Colonic mucosa (tissue), 4 donors: ENCODE data around the gene GPR161. TPM values are rescaled to one million over a fixed set of nuclear protein-coding genes. Genes with fewer than 3 reads are reported as not detected.
A peak's percentile ranks its signal among the peaks of the same experiment; 100 is the strongest.

Experiments used
- DNase-seq: peaks from one replicate; pipeline ENCODE4 v3.0.0-alpha.2; 2020
- H3K27ac ChIP-seq: fragments of 200-600 bp; one replicate; pipeline ENCODE4 v1.8.0; 2021
- H3K27me3 ChIP-seq: fragments of 200-600 bp; one replicate; pipeline ENCODE4 v1.8.0; 2021
- H3K36me3 ChIP-seq: fragments of 200-600 bp; one replicate; pipeline ENCODE4 v1.8.0; 2021
- H3K4me1 ChIP-seq: fragments of 200-600 bp; one replicate; pipeline ENCODE4 v1.8.0; 2021; ENCODE audit warnings: mild to moderate bottlenecking
- H3K4me3 ChIP-seq: fragments of 200-600 bp; one replicate; pipeline ENCODE4 v1.8.0; 2021
- H3K9ac ChIP-seq, 2 donors: one replicate each; pipeline ENCODE4 v1.7.0; 2013; ENCODE audit warnings: control low read depth in 2 of 2, low read depth in 2 of 2, low read length in 2 of 2
- H3K9me3 ChIP-seq: fragments of 200-600 bp; one replicate; pipeline ENCODE4 v1.8.0; 2021
- intact Hi-C: fragments of 100-400 bp; cut with DNase I; formaldehyde crosslinking; loops from one replicate; pipeline ENCODE4 v1.14.1; 2022
- total RNA-seq, 2 donors: library from RNA; stranded (reverse); fragmentation: NEBNext Ultra II Directional in 1 of 2; extraction: Animal tissue kit (Norgen Biotek cat#: 25700) in 1 of 2; gene quantifications; one replicate each; pipeline ENCODE4 v1.2.1, GENCODE V29; 2021
- TF ChIP-seq, protein P1 (sequence below): fragments of 200-600 bp; IDR thresholded peaks from one replicate; pipeline ENCODE4 v1.8.0; 2022; ENCODE audit warnings: antibody characterized with exemption, mild to moderate bottlenecking
- donor health status: healthy.
- donor health status: DM: no; HTN: no; CAD: no.
- donor health status: DM: no; HTN: no; CAD: no.

Gene GPR161
- total RNA-seq, 2 donors from 2014 or later: 2.5 to 3.2 TPM

DNA sequence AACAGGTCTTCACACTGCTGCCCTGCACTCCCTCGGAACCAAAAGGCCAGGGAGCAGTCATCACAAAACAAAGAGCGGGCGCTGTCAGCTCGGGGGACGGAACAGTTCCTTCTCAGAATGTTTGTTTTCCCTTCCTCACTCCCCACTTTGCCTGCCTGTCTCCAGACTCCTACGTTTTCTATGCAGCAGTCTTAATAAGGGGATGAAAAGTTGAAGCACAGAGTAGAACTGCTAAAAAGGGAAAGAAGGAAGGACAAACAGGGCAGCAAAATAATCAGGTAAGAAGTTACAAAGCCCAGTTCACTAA lies 738 bp upstream of the GPR161 start:
- TF ChIP-seq, protein P1, sequence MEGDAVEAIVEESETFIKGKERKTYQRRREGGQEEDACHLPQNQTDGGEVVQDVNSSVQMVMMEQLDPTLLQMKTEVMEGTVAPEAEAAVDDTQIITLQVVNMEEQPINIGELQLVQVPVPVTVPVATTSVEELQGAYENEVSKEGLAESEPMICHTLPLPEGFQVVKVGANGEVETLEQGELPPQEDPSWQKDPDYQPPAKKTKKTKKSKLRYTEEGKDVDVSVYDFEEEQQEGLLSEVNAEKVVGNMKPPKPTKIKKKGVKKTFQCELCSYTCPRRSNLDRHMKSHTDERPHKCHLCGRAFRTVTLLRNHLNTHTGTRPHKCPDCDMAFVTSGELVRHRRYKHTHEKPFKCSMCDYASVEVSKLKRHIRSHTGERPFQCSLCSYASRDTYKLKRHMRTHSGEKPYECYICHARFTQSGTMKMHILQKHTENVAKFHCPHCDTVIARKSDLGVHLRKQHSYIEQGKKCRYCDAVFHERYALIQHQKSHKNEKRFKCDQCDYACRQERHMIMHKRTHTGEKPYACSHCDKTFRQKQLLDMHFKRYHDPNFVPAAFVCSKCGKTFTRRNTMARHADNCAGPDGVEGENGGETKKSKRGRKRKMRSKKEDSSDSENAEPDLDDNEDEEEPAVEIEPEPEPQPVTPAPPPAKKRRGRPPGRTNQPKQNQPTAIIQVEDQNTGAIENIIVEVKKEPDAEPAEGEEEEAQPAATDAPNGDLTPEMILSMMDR: no peak
- Histone ChIP-seq H3K9me3 (no peaks in the 10 kb centered on the region), H3K36me3 (no peaks in the 10 kb centered on the region), H3K4me1 (peaks cover 6% of the 10 kb centered on the region), H3K27me3 (no peaks in the 10 kb centered on the region), H3K9ac (peak overlapping the region; percentile 33 to 69), H3K4me3 (peak overlapping the region; percentile 26), H3K27ac (peak overlapping the region; percentile 34)
- intact Hi-C loops: loop anchor here (5.0 kb wide), 1 partner anchor 45 kb away; no protein-coding TSS in a partner anchor
- DNase-seq: no peak

DNA sequence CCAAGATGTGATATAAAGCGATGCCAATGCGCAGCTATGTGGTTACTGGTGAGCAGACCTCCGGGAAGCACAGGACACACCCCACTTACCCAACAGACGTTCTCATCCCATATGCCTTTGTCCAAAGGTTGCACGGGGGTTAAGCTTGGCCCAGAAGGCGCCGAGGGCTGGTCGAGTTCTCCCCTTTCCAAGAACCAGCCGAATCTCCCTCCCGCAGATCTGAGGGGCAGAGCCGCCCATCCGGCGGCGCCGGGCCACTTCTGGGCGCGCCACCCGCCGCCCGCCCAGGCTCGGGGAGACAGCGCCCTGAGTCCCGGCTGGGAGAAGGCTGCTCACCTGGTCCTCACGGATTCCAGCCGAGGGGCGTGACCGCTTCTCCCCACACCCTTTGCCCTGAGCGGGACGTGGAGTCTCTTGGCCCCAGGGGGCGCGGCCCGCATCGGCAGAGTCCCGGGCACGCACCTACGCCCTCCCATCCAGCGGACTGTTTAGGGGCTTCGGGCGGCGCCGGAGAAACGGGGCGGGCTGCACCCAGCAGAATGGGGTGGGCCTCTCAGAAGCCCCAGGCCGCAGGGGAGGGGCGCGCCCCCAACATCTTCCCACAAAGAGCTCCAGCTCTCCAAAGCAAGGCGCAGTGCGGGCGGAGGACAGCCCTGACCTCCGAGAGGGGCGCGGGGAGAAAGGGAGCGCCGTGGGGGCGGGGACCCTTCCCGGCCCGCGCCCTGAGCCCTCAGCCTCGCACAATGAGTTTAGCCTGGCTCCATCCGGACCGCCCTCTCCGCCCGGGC lies 615 bp downstream of the GPR161 start:
- Histone ChIP-seq H3K9me3 (no peaks in the 10 kb centered on the region), H3K9ac (peak overlapping the region; percentile 57), H3K36me3 (no peaks in the 10 kb centered on the region), H3K4me3 (peak overlapping the region; percentile 58), H3K4me1 (peaks cover 6% of the 10 kb centered on the region), H3K27me3 (no peaks in the 10 kb centered on the region), H3K27ac (no peak overlapping the region)
- intact Hi-C loops: loop anchor here (5.0 kb wide), 1 partner anchor 44 kb away; no protein-coding TSS in a partner anchor
- DNase-seq: peak; percentile 64
- TF ChIP-seq, protein P1: no peak

DNA sequence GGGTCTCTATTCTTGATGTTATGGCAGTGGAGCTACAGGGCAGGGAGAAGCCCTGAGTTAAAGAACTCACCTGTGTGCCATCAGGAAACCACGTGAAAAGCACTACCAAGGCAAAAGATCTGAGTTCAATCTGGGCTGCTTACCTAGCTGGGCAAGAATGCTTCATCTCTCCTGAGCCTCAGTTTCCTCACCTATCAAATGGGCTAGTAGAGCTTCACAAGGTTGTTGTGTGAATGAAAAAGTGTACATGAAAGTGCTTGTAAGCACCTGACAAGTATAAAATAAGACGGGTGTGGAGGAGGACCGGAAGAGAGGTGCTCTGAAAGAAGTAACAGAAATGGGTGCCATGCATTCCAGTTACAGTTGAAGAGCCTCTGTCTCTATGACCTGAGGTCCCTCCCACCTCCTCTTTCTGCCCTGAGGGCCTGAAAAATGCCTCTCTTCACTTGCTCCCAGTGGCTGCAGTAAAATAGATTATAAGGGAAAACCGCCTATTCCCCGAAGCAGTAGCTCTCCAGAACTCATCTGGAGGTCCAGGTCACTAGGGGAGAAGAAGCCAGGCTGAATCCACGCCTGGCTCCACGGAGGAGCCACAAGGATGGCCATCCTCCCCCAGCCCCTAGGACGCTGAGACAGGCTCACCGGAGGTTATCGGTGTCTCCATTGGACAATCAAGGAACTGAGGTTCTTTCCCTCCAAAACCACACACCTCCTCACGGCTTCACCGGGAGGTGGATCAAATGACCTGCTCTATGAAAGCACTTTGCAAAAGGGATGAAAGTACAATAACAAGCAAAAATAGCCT lies 1.4 kb downstream of the GPR161 start:
- Histone ChIP-seq H3K27me3 (no peaks in the 10 kb centered on the region), H3K4me3 (peak overlapping the region; percentile 58), H3K9ac (peak overlapping the region; percentile 57), H3K36me3 (no peaks in the 10 kb centered on the region), H3K4me1 (peaks cover 6% of the 10 kb centered on the region), H3K27ac (no peak overlapping the region), H3K9me3 (no peaks in the 10 kb centered on the region)
- intact Hi-C loops: loop anchor here (5.0 kb wide), 1 partner anchor 43 kb away; no protein-coding TSS in a partner anchor
- TF ChIP-seq, protein P1: no peak
- DNase-seq: no peak

DNA sequence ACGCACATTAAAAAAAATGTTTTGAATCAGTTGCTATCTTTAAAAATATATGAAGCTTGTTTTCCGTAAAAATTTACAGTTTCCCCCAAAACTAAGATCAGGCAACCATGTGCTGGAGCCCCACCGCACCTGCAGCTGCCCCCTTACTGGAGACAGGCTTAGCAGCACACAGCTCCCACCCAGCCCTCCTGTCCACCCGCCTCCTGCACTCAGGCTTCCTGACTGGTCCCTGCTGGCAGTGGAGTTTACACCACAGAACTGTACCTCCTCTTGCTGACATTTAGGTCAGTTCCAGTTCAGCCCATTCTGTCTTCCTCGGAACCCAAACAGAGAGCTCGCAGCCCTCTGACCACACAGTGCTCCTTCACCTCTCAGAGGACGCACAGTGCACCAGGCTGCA lies 2.1 kb downstream of the GPR161 start:
- no peak for DNase-seq
- H3K9me3 ChIP-seq: no peaks in the 10 kb centered on the region
- no peak overlapping the region for H3K27ac ChIP-seq
- TF ChIP-seq, protein P1: no peak
- no peak overlapping the region for H3K4me3 ChIP-seq
- H3K4me1 ChIP-seq: peaks cover 6% of the 10 kb centered on the region
- H3K27me3 ChIP-seq: no peaks in the 10 kb centered on the region
- intact Hi-C loops: loop anchor here (5.0 kb wide), 1 partner anchor 42 kb away; no protein-coding TSS in a partner anchor
- no peaks in the 10 kb centered on the region for H3K36me3 ChIP-seq
- no peak overlapping the region for H3K9ac ChIP-seq

DNA sequence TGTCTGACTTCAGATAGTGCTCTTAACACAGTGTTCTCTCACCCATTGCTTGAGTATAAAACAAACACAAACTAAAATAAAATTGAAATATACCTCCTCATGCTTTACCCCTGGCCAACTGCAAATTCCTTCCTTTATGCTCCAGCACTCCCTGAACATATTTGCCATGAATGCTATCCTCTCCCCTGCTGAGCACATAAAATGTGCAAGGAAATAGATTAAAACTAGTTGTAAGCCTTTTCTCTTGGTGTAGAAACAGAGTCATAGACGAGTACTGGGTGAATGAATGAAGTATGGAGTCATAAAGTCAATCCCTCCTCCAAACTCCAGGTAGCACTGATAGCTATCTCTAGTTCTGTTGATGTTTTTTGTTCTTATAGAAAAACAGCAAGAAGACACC lies 2.6 kb downstream of the GPR161 start:
- no peak overlapping the region for H3K4me3 ChIP-seq
- no peak for DNase-seq
- H3K9me3 ChIP-seq: no peaks in the 10 kb centered on the region
- no peaks in the 10 kb centered on the region for H3K27me3 ChIP-seq
- TF ChIP-seq, protein P1: no peak
- peaks cover 6% of the 10 kb centered on the region for H3K4me1 ChIP-seq
- no peak overlapping the region for H3K9ac ChIP-seq
- no peak overlapping the region for H3K27ac ChIP-seq
- H3K36me3 ChIP-seq: no peaks in the 10 kb centered on the region
- intact Hi-C loops: no loop called here
